ENCODE measurements around the gene KPNA6. TPM values are rescaled to one million over a fixed set of nuclear protein-coding genes. Genes with fewer than 3 reads are reported as not detected.

The KPNA6 gene
- total and polyA plus RNA-seq, 2 of the 13 experiments (the other 11 are each of a cell fraction or from before 2014, with no cell fraction given), result 22.0 to 47.5 TPM

DNA sequence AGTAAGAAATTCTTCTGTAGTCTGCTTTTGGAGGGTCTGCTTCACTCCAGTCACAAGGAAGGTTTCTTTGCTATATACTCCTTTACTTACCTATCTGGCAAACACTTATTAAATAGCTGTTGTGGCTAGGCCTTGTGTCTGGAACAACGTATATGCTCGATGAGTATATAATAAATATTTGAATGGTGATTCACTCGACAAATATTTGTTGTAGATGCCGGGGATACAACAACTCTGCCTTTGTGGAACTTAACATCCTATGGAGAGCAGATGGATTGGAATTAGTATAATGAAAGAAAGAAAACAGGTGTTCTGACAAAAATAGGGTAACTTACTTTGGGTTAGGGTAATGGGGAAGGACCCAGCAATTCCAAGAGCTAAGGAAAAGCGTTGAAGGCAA lies 31.1 kb downstream of the KPNA6 start:
- H3K9ac ChIP-seq (ENCODE audit: insufficient read depth, low read depth, low read length), result no peak overlapping the region
- ATAC-seq (peak; percentile 60; the same call in 1 of the 3 replicates), FAIRE-seq (no peak), DNase-seq (ENCODE audit: low spot score) (peak; percentile 57)
- intact Hi-C loops (cut with micrococcal nuclease; ENCODE audit: unreplicated experiment), result no loop called here
- WGBS (ENCODE audit: low lambda C conversion rate), result 28% methylated on average over 5 of the region's 5 CpGs
- no peak overlapping the region for H2AFZ ChIP-seq (ENCODE audit: low read length)
- BruUV-seq (replicated peaks), result no TSS peak
- ChIA-PET CTCF (ENCODE audit: low intra/inter-chr PET ratio, low total read pairs) (no interaction called here), POLR2A (interaction anchor here (1.0 kb wide), 1 partner anchor 66 kb away, joined by 3 read pairs; the partner anchor contains the start of gene TMEM39B)
- H3K79me2 ChIP-seq (ENCODE audit: insufficient read depth, low read length), result peaks cover 84% of the 10 kb centered on the region
- in situ Hi-C loops (cut with HindIII; ENCODE audit: extremely low pct_ligation_motif_present, low pct_unique_long_range_greater_than_20kb), result no loop called here
- H3K4me1 ChIP-seq (ENCODE audit: insufficient read depth, low read length), result peaks cover 38% of the 10 kb centered on the region
- H3K4me2 ChIP-seq (ENCODE audit: low read depth, low read length), result no peak overlapping the region
- H3K4me3 ChIP-seq (replicated peaks in 1 of 3; ENCODE audit: insufficient read depth in 1 of 3, low read depth in 2 of 3, low read length in 3 of 3), result no peak overlapping the region
- H3K36me3 ChIP-seq (replicated peaks in 1 of 2; ENCODE audit: control insufficient read depth in 1 of 2, insufficient read depth in 2 of 2, low read length in 2 of 2), result 0 out of 5 replicates have a peak, but pooled peaks cover 0 to 2% of the 10 kb centered on the region in 2 experiments
- H3K9me3 ChIP-seq (ENCODE audit: low read length), result no peaks in the 10 kb centered on the region
- no peaks in the 10 kb centered on the region for H3K27me3 ChIP-seq (ENCODE audit: control insufficient read depth in 1 of 2, insufficient read depth in 2 of 2, low read length in 2 of 2)
- no peak overlapping the region for H3K27ac ChIP-seq (ENCODE audit: extremely low read length, insufficient read depth, low read length)
- peaks cover 40% of the 10 kb centered on the region for H4K20me1 ChIP-seq (ENCODE audit: insufficient read depth, low read length)
- no peak for TF ChIP-seq ZNF678 (CRISPR knock-in tag; IDR thresholded peaks at IDR 0.05)
- no peak for TF ChIP-seq PPARG (CRISPR knock-in tag; conservative IDR thresholded peaks at IDR 0.05)
- TF ChIP-seq ISL2 (CRISPR knock-in tag; IDR thresholded peaks at IDR 0.05), result no peak
- TF ChIP-seq, protein P1, sequence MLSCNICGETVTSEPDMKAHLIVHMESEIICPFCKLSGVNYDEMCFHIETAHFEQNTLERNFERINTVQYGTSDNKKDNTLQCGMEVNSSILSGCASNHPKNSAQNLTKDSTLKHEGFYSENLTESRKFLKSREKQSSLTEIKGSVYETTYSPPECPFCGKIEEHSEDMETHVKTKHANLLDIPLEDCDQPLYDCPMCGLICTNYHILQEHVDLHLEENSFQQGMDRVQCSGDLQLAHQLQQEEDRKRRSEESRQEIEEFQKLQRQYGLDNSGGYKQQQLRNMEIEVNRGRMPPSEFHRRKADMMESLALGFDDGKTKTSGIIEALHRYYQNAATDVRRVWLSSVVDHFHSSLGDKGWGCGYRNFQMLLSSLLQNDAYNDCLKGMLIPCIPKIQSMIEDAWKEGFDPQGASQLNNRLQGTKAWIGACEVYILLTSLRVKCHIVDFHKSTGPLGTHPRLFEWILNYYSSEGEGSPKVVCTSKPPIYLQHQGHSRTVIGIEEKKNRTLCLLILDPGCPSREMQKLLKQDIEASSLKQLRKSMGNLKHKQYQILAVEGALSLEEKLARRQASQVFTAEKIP (CRISPR knock-in tag; IDR thresholded peaks at IDR 0.05; ENCODE audit: borderline replicate concordance), result no peak
- peak; percentile 29 for TF ChIP-seq TEAD3 (CRISPR knock-in tag; optimal IDR thresholded peaks at IDR 0.05; ENCODE audit: borderline replicate concordance)
- no peak for TF ChIP-seq FOXP1 (IDR thresholded peaks at IDR 0.05)
- 0 out of 2 replicates have a peak, but pooled peaks have one; percentile 12 for TF ChIP-seq FOXP1 (CRISPR knock-in tag; IDR thresholded peaks at IDR 0.05)
- no peak for TF ChIP-seq SRSF1 (optimal IDR thresholded peaks at IDR 0.05; ENCODE audit: low read depth, low read length)
- peak; percentile 56; the same call in 1 of the 2 replicates for TF ChIP-seq FOSL2 (CRISPR knock-in tag; IDR thresholded peaks at IDR 0.05)
- no peak for TF ChIP-seq GTF2F1 (IDR thresholded peaks at IDR 0.05; ENCODE audit: low read length)
- TF ChIP-seq FOSL1 (CRISPR knock-in tag; IDR thresholded peaks at IDR 0.05; ENCODE audit: borderline replicate concordance), result peak; percentile 58; the same call in 1 of the 2 replicates
- TF ChIP-seq ZBTB20 (CRISPR knock-in tag; IDR thresholded peaks at IDR 0.05; ENCODE audit: borderline replicate concordance, low read depth), result peak; percentile 64; the same call in 1 of the 2 replicates
- TF ChIP-seq NCOA2 (CRISPR knock-in tag; IDR thresholded peaks at IDR 0.05), result no peak
- TF ChIP-seq ARID3A (IDR thresholded peaks at IDR 0.05; ENCODE audit: low read depth, low read length), result 0 out of 2 replicates have a peak, but pooled peaks have one; percentile 23
- TF ChIP-seq, protein P2, sequence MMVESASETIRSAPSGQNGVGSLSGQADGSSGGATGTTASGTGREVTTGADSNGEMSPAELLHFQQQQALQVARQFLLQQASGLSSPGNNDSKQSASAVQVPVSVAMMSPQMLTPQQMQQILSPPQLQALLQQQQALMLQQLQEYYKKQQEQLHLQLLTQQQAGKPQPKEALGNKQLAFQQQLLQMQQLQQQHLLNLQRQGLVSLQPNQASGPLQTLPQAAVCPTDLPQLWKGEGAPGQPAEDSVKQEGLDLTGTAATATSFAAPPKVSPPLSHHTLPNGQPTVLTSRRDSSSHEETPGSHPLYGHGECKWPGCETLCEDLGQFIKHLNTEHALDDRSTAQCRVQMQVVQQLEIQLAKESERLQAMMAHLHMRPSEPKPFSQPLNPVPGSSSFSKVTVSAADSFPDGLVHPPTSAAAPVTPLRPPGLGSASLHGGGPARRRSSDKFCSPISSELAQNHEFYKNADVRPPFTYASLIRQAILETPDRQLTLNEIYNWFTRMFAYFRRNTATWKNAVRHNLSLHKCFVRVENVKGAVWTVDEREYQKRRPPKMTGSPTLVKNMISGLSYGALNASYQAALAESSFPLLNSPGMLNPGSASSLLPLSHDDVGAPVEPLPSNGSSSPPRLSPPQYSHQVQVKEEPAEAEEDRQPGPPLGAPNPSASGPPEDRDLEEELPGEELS (CRISPR knock-in tag; IDR thresholded peaks at IDR 0.05), result 0 out of 2 replicates have a peak, but pooled peaks have one; percentile 23
- TF ChIP-seq, protein P3, sequence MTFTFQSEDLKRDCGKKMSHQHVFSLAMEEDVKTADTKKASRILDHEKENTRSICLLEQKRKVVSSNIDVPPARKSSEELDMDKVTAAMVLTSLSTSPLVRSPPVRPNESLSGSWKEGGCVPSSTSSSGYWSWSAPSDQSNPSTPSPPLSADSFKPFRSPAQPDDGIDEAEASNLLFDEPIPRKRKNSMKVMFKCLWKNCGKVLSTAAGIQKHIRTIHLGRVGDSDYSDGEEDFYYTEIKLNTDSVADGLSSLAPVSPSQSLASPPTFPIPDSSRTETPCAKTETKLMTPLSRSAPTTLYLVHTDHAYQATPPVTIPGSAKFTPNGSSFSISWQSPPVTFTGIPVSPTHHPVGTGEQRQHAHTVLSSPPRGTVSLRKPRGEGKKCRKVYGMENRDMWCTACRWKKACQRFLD (CRISPR knock-in tag; IDR thresholded peaks at IDR 0.05; ENCODE audit: borderline replicate concordance), result no peak
- TF ChIP-seq ZMAT3 (CRISPR knock-in tag; conservative IDR thresholded peaks at IDR 0.05), result no peak
- TF ChIP-seq CC2D1A (CRISPR knock-in tag; IDR thresholded peaks at IDR 0.05), result no peak
- no peak for TF ChIP-seq ZNF530 (CRISPR knock-in tag; IDR thresholded peaks at IDR 0.05; ENCODE audit: low read depth)
- no peak for TF ChIP-seq MAZ (IDR thresholded peaks at IDR 0.05; ENCODE audit: borderline replicate concordance, low read depth, low read length)
- TF ChIP-seq MAZ (CRISPR knock-in tag; IDR thresholded peaks at IDR 0.05; ENCODE audit: low read depth), result no peak
